ENCODE measurements around the gene RPS6KA3.

The RPS6KA3 gene

DNA sequence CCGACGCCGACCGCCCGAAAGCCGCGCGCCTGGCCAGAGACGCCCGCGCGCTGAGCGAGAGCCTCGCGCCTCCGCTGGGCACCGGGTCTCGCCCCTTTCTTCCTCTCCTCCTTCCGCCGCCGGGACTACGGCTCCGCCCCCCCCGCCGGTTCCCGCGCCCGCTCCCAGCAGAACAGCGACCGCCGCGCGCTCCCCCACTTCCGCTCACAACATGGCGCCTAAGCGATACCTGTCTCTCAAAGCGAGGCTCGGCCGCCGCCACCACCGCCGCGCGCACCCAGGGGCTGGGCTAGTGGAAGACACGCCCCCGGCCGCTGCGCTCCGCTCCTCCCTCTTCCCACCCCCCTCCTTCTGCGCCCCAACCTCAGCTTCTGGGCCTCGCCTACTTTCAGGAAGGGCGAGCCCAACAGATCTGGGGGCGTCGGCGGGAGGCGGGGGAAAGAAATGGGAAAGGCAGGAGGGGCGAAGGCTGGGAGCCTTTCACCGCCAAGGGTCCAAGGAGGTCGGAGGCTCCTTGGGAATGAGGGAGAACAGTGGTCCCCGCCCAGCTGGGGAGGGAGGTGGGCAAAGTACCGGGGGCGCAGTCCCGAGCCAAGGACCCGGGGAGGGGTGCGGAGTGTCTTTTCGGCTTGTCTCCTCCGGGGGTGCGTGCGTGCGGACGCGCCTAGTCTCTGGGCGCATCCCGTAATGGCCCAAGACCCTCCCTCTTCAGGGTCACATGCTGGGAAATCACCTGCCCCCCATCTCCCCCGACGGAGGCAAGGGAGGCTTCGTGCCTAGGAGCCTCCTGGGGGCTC, at the start of gene RPS6KA3:
Gene RPS6KA3, minus strand, starts transcription at position 100 of the 797 bp plus-strand sequence. CDS start 277 bp downstream, outside the sequence.
- DNase-seq: peak; percentile 92

DNA sequence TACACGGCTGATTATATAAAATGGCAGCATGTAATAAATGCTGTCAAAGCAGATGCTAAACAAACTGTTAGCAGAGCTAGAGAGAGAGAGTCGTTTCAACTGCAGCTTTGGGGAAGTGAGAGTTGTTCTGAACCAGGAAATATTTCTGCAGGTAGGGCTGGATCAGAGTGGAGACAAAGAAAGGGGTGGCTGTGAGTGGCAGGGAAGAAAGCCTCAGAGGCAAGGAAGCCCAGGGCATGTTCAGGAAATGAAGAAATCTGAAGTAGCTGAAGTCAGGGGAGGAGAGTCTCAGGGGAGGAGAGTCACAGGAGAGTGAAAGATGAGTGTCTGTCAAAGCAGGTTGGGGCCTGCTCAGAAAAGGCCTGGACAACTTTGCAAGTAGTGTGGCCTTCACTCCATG, 48.4 kb upstream of the RPS6KA3 start:
- no peak for DNase-seq

DNA sequence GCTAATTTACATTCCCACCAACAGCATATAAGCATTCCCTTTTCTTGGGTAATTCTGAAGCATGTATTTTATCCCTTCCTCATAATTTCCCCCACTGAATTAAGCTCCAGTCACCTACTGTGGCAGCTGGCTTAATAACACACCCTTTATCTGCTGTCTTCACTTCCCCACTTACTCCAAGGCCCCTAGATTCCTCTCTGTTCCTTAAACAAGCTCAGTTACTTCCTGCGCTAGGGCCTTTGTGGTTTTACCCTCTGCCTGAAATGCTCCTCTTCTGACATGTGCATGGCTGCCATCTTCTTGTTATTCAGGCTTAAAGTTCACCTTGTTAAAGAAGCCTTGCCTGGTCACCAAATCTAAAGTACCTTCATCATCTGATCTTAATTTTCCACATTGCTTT, 47.2 kb upstream of the RPS6KA3 start:
- no peak for DNase-seq

DNA sequence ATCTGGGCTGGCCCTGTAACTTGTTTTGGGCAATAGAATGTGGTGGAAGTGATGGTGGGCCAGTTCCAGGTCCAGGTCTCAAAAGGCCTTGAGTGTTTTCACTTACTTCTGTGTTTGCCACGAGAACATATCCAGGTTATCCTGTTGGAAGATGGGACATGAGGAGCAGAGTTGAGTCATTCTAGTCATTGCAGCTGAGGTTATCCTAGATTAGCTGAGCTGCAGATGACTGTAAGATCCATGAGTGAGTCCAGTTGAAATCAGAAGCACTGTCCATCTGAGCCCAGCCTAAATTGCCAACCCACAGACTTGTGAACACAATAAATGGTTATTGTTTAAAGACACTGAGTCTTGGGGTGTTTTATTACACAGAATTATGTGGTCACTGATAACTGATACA, 45.3 kb upstream of the RPS6KA3 start:
- DNase-seq: no peak

DNA sequence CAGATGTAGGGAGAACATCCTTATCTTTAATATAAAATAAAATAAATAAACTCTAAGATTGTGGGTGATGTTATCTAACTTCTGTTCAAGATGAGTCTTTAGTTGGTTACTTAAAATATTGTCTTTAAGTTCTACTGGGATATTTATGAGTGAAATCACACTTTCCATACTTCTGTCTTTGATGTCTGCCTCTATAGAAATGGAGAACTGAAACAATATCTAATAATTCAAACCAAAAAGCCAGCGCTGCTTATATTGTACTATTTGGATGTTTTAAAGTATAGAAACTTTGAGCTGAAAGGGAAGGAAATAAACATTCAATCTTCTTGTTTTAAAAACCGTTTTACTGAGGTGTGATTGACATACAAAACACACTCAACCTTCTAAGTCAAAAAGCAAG, 44.8 kb upstream of the RPS6KA3 start:
- DNase-seq: no peak

DNA sequence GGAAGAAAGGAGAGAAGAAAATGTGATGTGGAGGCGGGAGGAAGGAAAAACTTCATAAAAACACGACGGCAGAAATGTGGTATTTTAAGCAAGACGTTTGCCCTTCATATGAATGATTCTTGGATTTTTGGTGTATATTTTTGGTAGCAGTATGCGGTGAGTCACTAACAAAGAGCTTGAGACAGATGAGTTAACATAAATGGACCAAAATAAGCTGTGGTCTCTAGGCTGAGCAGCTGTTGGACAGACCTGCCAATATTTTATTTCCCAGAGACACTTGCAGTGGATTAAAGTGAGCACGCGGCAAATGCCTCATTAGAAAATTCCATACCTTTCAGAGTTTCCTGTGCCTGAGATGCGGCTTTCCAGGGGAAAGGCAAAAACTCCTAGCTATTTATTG, 43.1 kb upstream of the RPS6KA3 start:
- DNase-seq: no peak

DNA sequence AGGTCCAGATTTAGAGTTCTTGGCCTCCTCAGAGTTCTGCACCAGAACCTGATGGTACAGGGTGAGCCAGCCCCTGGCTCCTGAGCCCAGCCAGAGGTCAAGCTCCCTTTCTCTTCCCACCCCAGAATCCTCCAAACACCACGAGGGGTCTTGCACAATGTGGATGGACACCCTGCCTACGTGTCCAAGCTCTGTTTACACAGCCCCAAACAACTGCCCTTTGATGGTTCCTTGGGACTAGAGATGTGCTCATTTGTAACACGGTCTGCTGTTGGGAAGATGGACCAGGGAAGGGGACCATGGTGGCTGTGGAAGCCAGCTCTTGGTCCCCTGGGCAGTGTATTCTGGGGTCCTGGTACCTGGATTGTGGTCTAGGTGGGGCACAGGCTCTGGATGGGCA, 40.0 kb upstream of the RPS6KA3 start:
- no peak for DNase-seq

DNA sequence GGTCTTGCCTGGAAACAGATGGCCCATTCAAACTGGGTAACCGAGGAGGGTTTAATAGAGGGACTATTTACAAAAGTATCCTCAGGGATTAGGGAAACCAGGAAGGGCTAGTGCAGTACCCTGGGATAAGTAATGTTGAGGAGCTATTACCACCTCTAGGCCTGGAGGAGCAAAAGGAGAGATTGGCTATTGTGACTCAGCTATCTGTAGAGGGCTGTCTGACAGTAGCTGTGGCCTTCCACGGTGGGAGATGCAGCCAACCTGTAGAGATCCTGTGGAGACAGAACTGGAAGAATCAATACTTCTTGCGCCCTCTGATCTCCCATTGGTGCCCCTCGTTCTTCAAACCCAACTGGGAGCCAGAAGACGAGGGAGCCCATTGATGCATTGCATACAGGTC, 34.1 kb upstream of the RPS6KA3 start:
- DNase-seq: no peak

DNA sequence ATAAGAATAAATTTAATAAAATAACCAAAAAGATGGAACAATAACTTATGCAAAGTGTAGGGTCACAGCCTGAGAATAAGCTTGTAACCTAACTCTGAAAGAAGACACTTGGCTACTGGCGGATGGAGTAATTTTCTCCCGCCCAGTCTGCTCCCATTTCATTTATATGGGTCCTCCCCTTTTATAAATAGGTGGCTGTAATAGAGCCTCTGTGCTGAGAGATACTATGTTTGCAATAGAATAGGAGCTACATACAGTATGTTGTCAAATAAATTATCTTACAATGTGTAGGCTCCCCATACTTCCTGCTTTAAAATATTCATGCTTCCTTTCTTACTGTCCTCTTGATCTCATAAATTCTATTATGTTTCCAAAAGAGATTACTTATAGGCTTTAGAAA, 28.2 kb upstream of the RPS6KA3 start:
- no peak for DNase-seq

DNA sequence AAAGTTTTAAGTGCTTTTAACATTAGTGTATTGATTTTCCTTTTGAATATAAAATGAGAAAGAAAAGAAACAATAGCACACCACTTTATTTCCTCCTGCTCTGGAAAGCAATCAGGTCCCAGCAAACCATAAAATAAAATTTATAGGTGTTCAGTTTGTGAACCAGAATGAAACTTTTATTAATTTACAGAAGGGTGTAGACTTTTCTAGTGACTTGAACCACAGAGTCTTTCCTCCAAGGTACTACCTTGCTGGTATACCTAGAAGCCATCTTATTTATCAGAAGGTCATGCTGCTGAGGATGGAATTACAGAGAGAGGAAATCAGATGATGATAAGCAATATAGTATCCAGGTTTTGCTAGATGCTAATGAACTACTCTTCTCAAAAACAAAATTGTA, 27.6 kb upstream of the RPS6KA3 start:
- no peak for DNase-seq

DNA sequence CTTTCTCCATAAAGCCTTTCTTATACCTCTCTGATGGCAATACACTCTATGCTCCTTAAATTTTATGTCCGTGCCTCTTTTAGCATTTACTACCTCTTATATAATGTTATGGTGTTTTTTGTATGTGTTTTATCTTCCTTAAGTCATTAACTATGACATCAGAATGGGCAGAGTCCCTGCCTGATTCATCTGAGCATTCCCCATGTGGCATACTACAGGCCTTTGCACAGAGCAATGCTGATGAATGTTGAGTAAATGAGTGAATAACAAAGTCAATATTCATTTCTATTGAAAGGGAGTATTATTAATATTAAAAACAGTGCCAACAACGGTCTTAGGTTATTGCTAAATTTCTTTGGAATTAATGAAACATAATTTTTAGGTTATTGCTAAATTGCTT, 18.8 kb upstream of the RPS6KA3 start:
- no peak for DNase-seq

DNA sequence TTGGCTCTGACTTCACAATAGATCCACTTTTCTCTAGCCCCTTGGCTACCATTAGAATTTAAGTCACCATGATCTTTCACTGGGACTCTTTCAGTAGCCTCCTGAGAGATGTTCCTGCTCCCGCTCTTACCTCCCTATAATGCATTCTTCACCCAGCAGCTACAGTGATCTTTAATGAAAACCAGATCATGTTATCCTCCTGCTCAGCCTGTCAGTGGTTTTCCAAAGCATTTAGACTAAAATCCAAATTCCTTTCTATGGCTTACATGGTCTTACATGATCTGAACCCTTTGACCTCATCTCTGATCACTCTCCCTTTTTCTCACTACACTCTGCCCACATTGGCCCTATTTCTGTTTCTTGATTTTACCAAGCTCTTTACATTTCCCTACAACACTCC, 18.3 kb upstream of the RPS6KA3 start:
- DNase-seq: no peak

DNA sequence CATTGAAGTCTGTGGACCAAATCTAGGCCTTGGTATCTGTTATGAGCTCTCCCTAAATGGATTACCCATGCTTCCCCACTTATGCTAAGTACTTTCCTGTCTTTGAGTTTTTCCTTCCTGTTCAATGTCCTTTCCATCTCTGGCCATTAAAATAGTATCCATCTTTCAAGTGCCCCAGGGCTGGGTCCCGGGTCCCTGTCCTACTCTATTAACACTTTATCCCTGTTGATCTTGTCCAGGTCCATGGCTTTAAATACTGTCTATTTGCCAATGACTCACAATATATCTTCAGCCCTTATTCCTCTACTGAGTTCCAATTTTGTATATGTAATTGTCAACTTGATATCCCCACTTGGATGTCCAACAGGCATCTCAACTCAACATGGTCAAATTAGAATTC, 17.7 kb upstream of the RPS6KA3 start:
- no peak for DNase-seq

DNA sequence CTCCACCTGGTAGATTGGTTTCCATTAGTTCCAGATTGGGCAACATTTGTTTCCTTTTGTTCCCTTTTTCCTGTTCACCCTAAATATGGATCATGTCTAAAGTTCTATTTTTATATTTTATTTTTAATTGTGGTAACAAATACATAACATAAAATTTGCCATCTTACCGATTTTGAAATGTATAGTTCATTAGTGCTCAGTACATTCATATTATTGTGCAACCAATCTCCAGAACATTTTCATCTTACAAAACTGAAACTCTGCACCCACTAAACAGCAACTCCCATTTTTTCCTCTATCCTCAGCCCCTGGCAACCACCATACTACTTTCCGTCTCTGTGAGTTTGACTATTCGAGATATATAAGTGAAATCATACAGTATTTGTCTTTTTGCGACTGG, 14.2 kb upstream of the RPS6KA3 start:
- no peak for DNase-seq

DNA sequence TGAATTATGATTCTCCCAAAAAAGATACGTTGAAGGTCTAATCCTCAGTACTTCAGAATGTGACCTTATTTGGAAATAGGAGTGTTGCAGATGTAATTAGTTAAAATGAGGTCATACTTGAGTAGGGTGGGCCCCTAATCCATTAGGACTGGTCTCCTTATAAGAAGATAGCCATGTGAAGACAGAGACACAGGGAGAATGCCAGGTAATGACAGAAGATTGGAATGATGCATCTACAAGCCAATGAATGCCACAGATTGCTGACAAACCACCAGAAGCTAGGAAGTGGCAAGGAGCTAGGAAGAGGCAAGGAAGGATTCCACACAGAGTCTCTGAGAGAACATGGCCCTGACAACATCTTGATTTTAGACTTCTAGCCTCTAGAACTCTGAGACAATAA, 7.4 kb upstream of the RPS6KA3 start:
- DNase-seq: no peak

DNA sequence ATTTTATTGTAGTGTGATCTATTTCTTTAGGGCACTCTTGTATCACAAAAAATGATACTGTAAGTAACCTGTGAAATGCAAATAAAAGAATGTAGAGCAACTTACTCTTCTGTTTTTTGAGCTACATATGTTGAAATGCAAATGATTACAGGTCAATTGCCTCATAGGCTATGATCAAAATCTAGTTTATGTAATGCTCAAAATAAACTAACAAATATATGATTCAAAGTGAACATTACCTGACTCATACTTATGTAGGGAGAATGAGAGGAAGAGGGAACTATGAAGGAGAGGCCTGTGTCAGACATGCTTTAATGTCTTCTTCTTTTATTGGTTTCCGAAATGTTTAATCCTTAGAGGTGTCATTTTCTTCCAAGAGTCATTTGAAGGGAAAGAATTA, 5.0 kb upstream of the RPS6KA3 start:
- no peak for DNase-seq

DNA sequence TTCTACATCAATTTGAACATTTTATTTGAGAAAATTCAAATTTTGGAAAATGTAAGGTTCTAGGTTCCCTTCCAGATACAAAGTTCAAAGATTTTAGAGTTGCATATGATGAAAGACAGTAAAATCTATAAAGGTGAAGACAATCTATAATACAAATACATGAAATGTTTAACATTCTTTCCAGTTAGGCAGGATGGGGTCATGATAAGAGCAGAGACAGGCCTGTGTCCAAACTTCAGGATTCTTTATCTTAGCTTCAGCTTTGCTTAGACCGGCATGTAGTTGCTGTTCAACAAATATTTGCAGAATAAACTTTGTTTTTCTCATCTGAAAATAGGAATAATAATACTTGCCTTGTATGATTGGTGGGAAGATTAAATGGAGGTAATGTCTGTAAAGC, 4.5 kb upstream of the RPS6KA3 start:
- DNase-seq: no peak

DNA sequence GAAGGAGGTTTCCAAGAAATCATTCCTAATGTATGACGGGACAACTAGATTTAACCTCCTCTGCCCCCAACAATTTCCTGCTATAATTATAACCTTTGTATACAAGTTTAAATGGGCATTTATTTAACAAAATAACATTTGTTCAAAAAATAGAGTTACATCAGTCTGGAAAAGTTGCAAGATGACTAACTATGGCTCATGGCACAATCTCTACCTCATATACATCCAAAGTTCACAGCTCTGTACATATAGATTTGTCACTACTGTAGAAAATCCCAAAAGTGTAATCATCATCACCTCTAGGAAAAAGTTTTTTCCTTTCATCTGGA, 3.8 kb upstream of the RPS6KA3 start:
- no peak for DNase-seq

DNA sequence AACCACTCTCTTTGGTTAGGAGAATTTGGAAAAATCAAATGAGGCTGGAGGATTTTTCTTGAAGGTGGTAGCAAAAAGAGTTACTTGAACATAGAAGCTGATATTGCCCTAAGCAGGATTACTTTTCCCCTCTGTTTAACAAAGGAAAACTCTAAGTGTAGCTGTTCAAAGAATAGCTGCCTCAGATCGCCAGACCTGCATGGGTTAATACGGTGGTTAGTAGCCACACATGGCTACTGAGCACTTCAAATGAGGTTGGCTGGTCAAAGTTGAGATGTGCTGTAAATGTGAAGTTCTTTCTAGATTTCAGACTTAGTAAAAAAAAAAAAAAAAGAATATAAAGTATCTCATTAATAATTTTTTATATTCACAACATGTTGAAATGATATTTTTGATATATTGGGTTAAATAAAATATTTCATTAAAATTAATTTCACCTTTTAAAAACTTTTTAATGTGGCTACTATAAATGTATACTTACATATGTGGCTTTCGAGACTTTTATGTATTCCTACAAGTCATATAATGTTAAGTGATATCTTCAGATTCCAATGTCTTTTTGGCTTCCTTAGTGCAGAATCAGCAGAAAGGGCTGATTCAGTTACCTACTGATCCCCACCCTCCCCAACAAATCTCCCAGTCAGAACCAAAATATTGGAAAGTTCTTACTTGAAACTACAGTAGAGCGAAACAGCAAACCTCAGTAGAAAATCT, 3.3 kb upstream of the RPS6KA3 start:
- DNase-seq: no peak

DNA sequence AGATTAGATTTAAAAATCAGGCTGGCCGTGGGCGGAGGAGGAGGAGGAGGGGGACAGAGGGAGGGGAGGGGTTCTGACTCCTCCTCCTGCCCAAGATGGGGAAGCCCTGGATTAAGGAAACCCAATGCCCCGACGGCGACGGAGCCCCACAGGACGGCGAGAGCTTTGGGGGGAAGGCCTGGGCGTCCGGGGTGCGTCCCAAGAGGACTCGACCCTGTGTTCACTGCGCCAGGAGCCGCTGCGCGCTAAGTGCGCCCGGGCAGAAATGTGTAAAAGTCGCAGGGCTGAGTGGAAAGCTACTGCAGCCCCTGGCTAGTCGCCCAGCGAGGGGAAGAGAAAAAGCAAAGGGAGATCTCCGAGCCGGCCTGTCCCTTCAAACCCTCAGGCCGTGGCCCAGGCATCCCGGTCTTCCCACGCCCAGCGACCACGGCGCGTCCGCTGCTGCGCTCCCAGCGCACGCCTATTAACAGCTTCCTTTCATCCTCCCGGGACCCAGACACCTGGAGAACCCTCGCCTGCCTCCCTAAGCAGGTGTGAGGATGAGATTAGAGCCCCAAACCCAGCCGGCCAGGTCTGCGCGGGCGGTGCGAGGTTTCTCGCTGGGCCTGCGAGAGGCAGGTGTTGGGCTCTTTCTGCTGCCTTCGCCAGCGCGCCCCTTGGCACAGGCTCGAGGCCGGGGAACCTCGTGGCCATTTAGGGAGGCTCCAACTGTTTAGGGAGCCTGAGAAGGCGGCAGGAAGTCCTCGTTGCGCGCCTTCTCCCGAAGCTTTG, 1.4 kb upstream of the RPS6KA3 start:
- peak; percentile 17 to 22 for DNase-seq

DNA sequence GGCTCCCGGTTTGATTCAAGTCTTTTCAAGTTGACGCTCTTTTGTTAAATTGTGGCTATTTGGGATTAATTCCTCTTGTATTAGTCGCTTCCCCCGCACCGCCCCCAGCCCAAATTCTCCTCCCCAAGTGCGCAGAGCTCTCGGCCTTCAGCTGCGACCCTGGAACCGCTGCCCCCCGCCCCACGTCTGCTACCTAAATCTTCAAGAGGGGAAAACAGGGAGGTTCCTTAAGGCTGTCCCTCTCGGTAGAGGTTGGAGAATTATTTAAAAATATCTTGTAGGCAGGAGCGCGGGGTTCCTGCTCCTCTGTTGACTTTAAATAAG, 860 bp upstream of the RPS6KA3 start:
- DNase-seq: no peak

DNA sequence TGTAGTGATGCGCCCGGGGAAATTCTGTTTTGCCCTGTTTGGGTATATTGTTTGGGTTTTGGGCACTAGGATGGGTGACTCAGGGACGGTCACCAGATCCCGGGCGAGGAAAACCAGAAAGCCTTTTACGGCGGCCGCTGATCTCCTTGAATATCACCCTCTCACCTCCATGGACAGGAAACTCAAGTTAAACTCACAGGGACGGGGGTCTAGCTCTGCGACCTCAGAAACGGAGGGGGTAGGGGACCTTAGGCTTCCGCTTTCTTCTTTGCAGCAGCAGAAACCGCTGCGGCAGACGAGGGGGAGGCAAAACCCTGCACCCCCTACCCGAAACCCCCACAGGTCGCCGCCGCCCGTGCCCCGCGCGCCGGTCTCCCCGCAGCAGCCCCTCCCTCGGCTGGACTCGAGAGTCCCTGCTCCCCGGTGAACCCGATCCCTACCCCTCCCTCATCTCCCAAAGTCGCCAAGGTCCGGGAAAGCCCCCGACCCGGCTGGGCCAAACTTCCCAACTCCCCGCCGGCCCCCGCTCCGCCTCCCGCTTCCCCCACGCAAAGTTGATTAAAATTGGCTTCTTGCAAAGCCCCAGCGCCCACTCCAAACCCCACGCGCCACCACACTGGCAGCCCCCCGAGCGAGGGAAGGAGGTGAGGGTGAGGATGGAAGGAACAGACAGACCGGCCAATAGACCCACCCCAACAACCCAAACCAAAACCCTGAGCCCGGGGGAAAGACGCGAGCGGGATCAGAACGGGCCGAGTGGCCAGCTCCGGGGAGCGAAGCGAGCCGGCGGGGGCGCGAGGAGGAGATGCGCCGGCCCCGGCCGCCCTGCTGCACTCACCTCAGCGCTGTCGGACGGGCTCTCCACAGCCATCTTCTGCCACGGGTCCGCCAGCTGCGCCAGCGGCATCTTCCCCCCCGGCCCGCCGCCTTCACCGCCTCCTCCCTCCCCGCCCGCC, 705 bp downstream of the RPS6KA3 start:
- peak; percentile 17 to 30 for DNase-seq

DNA sequence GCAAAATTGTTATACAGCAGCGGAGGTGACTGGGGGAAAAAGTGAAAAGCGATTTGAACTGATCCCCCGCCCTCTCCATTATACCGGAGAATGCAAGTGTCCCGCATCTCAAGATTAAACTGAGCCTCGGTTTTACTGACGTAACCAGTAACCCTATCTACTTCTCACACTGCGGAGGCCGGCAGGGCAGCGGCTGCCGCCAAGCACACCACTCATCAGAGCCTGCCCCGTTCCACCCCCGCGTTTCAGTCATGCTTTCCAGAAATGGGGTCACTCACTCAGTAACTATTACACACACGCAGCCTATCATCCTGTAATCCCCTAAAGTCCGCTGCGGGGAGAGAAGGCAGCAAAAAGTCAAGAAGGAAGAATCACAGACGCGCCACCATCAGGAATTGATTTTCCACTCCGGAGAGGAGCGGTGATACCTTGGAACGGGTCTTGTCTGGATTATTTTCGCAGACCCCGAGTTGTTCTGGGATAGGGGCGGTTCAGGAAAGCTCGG, 1.4 kb downstream of the RPS6KA3 start:
- peak; percentile 63 to 64 for DNase-seq
